GM15510 (cell line): ENCODE results near the gene LAMA3.

Experiments
- POLR2A ChIP-seq: IDR thresholded peaks from 3 replicates; pipeline ENCODE4 v1.6.1; 2011; ENCODE audit warnings: borderline replicate concordance; ENCODE audit not compliant: insufficient read length; ENCODE audit errors: extremely low read depth

The LAMA3 gene

GRCh38 chr18:23982155-23983079, 293.2 kb downstream of the LAMA3 start:
- TF ChIP-seq POLR2A, result no peak

DNA sequence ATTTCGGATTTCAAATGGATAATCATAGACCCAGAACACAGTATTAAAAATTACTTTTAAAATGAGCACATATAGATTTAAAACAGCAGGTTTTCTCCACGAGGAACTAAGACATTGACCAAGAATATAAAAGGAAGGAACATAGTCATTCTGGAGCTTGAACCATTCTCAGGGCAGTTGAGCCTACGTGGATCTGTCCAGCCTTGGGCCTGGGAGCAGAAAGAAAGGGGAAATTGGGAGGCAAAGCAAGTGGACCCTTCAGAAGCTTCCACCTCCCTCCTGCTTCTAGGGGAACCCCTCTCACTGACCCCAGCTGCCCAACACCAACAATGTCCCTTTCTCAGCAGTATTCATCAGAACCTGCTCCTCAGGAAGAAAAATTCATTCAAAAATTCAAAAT, 293.9 kb downstream of the LAMA3 start:
- no peak for TF ChIP-seq POLR2A

DNA sequence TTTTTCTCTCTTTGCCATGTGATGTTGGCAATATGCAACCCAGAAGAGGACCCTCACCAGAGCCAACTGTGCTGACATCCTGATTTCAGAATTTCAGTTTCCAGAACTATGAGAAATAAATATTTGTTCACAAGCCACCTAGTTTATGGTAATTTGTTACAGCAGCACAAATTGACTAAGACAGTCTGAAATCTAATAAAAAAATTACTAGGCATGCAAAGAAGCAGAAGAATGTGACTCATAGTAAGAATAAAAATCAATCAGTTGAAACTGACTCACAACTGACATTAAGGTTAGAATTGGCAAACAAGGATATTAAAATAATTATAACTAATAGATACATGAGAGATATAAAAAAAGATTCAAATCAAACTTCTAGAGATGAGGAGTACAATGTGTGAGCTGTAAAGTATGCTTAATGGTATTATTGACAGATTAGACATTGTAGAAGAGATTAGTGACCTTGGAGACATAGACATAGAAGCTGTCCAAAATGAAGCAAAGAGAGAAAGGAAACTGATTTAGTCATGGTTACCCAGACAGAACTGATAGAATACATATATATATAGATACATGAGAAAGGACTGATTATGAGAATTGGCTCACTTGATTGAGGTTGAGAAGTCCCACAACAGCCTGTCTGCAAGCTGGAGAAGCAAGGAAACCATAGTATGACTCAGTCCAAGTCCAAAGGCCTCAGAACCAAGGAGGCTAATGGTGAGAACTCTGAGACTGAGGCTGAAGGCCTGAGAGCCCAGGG, 297.5 kb downstream of the LAMA3 start:
- TF ChIP-seq POLR2A, result no peak

DNA sequence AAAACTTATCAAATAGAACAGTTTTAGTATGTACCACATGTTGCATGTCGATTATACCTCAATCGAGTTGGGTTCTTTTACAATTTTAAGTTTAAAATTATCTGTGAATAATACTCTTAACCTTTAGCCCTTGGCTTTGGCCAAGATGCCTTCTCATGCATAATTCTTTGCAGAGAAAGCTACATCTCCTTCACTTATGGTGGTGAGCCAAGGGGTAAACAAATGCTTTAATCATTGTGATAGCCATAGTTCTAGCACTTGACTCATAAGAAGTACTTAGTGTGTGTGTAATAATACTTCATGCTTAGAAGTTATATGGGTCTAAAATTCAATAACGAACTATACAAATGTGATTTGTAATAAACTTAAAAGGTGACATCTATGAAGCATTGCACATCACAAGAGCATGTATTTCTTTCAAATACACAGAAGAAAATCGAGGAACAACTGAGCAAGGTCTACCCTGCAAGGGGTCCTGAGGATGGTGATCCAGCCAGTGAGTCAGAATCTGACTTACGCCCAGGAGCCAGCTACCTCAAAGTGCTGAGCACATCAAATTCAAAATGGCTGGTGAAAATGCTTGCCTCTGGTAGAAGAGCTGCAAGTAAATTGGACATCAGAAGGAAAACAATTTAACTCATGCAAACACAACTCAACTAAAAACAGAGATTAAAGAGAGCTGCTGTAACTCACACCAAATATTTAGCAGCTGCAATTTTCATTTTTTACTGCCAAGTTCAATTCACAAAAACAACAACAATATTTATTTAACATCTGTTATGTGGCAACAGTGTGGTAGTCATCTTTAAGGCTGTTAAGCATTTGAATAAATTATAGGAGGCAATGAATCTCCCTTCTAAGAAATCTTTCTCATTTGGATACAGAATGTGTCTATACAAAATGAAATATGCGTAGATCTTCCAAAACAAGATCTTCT, 301.5 kb downstream of the LAMA3 start:
- no peak for TF ChIP-seq POLR2A

GRCh38 chr18:23992089-23992940, 303.1 kb downstream of the LAMA3 start:
- no peak for TF ChIP-seq POLR2A

DNA sequence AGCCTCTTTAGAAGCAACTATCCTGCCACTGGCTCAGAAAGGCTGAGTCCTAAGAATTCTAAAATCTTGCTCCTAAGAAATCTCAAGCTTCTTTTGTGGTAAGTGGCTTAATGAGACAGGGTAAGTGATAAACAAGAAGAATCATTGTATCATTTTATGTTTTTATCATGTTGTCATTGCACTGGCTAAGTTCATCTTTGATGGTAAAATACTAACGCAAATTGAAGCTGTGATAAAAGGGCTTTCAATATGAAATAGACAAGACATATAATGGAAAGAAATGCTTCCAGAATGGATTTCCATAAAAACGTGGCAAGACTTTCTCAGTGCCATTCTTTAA, 303.7 kb downstream of the LAMA3 start:
- no peak for TF ChIP-seq POLR2A

DNA sequence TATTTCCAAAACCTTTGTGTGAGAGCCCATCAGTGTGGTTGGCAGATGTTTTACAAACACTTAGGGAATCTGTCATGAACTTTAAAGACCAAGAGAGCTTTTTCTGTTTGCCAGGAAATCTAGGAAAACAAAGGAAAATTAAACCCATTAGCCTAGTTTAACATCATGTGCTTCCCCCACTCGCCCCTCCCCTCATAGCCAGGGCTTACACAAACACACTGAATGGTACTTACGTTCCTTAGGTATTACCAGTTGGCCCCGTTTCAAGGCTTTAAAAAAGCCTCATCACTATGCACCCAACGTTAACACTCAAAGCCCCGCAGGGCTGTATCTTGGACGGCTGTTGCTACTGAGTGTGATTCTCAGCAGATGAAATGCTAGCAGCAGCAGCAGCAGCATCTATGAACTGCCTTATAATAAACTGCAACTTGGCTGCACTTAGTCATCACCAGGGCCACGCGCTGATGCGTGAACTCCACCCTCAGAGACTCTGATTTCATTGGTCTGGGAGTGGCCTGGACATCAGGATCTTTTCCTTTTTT, 305.2 kb downstream of the LAMA3 start:
- peak; percentile 27 for TF ChIP-seq POLR2A

DNA sequence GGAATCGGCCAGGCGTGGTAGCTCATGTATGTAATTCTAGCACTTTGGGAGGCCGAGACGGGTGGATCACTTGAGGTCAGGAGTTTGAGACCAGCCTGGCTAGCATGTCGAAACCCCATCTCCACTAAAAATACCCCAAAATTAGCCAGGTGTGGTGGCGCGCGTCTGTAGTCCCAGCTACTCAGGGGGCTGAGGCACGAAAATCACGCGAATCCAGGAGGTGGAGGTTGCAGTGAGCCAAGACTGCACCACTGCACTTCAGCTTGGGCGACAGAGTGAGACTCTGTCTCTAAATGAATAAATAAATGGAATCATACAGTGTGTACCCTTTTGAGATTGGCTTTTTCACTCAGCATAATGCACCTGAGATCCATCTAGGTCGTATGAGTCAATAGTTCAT, 305.9 kb downstream of the LAMA3 start:
- TF ChIP-seq POLR2A, result no peak

DNA sequence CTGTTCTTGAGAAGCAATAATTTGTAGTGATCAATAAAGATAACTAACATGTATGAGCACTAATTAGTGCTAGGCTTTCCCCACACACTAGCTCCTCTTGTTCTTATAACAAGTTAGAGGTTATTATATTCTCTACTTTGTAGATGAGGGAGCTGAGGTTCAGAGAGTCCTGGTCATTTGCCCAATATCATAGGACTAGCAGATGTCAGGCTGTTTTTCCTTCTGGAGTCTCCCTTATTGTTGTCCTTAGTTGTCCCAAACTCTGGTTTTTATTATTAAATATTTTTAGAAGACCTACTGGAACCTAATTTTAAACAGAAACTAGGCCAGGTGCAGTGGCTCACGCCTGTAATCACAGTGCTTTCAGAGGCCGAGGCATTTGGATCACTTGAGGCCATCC, 308.8 kb downstream of the LAMA3 start:
- TF ChIP-seq POLR2A, result no peak

DNA sequence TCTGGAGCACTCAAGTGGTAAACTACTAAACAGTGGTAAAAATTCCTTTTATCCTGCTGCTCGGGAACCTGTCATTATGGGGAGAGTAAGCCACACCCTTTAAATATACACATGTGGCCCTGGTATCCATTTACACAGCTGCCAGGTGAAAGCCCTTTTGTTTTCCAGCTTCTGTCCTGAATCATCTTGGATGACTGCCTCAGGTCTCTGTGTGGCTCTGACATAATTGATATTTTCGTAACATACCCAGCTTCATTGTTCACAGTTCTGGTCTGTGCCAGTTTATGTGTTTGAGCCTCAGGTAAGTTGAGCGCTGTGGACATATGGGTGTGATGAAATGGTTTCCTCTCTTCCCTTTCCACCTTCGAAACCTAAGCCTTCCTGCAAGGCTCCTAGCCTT, 309.6 kb downstream of the LAMA3 start:
- TF ChIP-seq POLR2A, result no peak

DNA sequence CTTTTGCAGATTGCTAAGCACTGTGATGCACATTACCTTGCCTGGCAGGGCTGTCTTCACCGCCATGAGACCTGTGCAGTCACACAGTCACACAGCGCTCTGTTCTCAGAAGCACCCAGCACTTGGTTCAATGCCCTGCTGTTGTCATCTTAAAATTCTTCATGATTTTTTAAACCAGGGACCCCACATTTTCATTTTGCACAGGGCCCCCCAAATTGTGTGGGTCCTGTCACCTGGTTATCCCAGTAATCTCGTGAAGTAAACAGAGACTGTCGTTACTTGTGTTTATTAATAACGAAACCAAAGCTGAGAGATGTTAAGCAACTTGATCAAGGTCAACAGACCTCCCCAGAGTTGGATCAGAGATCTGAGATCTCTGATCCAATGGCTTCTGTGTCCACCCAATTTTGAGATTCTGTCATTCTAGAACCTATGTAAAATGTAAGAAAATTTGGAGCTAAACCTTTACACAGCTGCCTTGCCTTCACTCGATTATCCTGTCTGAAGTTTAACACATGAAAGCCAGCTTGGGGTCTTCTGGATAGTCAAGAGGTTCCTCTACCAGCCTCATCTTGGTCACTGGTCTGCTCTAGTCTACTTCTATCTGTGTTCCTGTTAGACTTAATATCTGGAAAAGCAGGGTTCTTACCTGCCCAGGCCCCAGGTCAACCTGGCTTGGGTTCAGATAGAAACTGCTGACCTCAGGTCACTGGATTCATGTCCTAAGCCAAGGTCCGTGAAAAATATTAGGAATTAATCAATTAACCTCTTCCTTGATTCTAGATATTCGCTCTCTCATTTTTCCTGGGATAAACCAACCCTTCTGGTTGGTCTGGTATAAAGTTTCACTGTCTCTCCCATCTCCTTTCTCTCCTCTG, 311.6 kb downstream of the LAMA3 start:
- TF ChIP-seq POLR2A, result no peak

GRCh38 chr18:24002479-24002878, 313.2 kb downstream of the LAMA3 start:
- no peak for TF ChIP-seq POLR2A

- no peak for TF ChIP-seq POLR2A
Observed at GRCh38 chr18:24003288-24003687, 314.0 kb downstream of the LAMA3 start.
